Activated naive CD8-positive, alpha-beta T cell treated with anti-CD3 and anti-CD28 coated beads, Interleukin-2, amount 50 U/mL, for 16 hours (primary cell): ENCODE measurements around the gene FBXW2.

ENCODE experiments used
- DNase-seq: peaks from one replicate; pipeline ENCODE4 v3.0.0-alpha.2; 2020; ENCODE audit warnings: low read depth, low spot score

FBXW2 gene

DNA sequence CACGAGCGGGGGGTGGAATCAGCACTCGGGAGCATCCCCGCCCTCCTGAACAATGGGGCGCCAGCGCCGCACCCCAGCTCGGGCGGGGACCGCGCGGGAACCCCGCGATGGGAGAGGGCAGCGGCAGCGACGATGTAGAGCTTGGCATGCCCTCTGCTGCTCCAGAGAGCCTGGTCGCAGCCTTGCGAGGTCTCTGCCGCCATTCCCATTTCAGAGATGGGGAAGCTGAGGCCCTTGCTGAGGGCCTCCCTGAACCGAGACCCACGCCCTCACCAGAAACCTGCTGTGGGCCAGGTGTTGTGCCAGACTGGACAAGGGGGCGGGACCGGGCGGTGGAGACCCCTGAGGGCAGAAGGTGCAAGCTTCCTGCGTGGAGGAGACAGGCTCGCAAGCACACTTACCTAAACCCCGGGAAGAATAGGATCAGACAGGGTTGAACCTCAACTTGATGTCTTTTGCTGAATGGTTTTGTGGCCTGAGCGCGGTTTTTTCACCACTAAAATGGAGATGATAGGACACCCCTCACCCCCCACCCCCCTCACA lies 78.3 kb downstream of the FBXW2 start:
- DNase-seq = no peak

DNA sequence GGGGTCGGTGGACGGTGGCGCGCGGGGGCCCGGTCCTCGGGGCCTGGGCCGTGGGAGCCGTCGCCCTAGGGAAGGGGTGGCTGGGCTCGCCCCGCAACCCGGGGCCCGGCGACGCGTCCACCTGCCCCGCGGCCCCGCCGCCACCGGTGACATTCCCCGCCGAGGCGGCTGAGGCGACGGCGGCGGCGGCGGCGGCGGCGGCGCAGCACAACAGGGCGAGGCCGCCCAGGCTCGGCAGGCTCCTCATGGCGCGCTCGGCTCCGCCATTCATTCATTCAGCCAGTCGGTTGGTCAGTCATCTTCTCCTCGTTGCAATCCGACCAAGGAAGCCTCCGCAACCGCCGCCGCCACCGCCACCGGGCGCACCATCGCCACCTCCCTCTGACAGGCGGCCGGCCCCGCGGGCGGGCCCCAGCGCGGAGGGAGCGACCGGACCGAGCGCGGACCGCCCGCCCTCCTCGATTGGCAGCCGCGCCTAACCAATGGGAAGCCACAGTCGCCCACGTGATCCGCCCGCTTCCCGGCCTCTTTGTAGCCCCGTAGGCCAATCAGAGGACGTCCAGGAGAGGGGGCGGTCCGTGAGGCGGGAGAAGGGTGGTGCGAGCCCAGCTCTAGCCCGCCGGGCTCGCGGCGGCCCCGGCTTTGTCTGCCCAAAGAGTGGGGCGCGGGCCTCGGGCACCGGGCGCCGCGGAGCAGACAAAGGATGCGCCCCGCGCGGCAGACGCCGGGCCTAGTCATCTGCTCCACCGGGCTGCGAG lies 78.9 kb downstream of the FBXW2 start, which contains the start of gene MEGF9:
TSS of gene MEGF9 (minus strand) at position 383 of the 758 bp plus-strand sequence. CDS start at position 271, 112 bp downstream.
- peak; percentile 92 for DNase-seq

DNA sequence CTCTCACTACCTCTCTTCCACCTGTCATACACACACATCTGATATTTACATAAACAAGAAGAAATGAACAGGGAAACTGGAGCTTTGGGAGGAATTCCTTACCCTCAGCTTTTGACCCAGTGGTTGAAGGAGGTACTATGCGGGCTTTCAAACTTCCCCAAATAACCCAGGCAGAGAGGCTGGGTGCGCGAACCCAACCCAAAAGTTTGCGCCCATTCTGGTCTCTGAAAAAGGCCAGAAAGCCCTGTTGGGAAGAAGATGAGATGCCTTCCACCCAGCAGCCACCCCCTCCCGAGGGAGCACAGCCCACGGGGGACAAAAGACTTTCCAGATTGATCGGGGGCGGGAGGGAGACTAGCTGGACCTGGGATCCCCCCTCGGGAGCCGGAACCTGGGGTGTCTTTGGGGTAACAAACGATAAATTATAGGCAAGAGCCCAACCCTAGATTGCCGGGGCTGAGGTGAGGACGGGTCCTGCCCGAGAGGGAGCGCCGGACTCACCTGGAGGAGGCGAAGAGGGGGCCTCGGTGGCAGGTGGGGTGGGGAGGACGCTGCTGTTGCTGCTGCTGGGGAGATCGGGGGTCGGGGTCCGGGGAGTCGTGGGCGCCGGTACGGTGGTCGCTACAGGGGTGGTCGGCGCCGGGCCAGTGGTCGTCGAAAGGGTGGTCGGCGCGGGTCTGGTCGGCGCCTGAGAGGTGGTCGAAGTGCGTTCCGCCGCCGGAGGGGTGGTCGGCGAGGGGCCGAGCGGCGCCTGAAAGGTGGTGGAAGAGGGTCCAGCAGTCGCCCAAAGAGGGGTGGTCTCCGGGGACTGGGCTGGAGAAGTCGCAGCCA lies 79.7 kb downstream of the FBXW2 start:
- DNase-seq = no peak

DNA sequence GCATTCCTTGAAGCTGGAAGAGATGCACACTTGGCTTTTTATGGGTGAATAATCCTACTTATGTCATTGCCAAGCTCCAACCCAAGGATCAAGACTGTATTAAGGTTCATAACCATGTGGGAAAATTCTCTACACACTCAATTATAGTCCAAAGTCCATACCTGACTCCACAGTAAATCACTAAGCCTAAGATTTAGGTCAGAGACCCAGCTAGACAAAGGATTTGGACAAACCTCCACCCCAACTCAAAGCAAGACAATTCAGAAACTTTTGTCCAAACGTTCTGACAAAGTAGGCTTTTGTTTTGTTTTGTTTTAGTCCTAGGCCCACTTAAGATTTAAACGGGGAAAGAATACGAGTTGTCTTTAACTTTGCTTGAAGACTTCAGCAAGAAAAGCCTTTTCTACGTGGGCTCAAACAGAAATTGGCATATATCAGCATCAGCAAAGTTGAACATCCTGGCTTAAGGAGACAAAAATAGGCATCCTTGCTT lies 80.6 kb downstream of the FBXW2 start:
- DNase-seq = no peak

DNA sequence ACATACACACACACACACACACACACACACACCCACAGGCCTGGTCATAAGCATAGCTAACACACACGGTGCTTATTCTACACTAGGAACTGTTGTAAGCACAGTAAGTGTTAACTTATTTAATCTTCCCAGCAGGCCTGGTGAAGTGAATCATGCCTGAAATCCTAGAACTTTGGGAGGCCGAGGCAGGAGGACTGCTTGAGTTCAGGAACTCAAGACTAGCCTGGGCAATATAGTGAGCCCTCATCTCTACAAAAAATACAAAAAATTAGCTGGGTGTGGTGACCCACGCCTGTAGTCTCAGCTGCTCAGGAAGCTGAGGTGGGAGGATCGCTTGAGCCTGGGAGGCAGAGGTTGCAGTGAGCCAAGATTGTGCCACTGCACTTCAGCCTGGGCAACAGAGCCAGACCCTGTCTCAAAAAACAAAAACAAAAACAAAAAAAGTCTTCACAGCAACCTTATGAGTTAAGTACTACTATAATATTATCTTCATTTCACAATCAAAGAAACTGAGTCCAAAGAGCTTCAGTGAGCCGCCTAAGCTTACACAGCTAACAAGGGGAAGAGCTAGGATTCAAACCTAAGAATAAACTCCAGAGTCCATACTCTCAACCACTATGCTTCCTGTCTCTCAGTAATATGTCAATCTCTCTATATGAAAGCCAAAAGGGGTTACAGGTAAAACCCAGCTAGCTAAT lies 81.2 kb downstream of the FBXW2 start:
- no peak for DNase-seq

DNA sequence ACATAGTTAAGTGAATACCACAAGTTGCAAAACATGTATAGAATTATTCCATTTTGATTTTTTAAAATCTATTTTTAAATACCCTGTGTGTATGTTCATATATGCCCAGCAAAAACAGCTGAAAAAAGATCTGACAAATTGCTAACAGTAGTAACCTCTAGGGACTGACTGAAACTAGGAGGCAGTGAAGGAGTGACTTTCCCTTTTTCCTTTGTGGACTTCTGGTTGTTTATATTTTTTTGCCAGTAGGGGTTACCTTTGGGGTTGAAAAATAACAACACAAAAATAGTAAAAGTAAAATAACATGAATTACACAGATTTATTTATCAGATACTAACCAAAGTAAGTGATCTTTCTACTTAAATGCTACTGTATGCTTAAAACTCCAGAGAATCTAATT lies 81.9 kb downstream of the FBXW2 start:
- DNase-seq = no peak

DNA sequence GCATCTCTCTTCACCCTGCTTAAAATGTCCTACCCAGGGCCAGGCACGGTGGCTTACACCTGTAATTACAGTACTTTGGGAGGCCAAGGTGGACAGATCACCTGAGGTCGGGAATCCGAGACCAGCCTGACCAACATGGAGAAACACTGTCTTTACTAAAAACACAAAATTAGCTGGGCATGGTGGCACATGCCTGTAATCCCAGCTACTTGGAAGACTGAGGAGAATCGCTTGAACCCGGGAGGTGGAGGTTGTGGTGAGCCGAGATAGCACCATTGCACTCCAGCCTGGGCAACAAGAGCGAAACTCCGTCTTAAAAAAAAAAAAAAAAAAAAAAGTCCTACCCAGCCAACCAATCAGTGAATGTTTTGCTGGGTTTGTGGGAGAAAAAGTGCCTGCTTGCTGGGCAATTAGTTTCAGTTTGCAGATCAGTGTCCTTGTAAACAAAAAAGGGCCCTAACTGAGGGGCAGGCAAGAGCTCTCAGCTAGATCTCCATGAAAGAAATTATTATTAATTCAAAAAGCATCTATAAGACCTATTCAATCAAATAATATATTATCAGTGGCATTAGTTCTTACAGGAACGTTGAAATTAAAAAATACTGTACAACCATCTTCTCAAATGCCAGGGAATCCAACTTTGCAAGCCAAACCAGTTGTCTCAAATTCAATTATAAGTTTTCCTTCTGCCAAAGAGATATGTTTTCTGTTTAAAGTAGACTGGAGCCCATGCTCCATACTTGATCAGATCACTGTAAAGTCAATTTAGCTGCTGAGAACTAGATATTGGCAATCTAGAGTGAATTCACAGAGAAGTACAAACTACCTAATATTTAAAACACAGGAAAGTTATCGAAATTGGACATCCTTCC lies 82.9 kb downstream of the FBXW2 start:
- no peak for DNase-seq

DNA sequence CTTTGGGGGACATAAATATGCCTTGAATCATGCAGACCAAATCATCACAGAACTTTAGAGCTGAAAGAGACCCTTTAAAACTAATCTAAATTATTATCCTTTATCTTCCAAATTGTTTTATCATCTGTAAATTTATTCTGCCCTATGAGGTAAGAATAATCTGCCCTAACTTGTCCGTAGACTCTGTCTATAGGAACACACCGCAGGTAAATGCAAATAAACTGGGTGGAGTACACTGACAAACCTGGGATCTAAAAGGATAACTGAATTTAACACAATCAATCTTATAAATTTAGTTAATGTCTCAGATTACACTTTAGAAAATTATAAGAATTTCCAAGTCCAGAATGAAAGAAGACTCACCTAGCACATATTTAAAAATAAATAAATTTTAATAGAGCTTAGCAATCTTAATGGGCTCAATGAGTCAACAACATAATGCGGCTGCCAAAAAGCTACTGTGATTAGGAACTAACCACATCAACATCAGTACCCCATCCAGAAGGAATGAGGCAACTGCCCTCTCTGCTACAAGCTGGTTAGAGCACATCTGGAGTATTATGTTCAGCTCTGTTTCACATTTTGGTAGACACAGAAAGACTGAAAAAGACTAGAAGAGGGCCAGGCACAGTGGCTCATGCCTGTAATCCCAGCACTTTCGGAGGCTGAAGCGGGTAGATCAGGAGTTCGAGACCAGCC lies 84.5 kb downstream of the FBXW2 start:
- no peak for DNase-seq

DNA sequence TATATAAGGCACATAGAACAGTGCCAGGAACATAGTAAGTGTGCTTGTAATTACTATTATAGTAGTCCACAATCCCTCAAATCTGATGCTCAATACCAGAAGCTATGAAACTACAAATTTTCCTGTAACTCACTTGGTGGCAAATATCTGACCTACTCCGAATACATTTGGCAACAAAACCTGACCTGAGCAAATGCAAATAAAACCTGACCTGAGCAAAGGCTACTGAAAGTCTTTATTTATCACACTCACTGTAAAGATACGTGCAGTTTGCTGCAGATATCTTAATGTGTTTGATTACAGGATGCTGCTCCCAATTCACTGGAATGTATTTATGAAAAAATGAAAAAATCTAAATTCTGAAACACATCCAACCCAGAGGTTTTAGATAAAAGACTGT lies 86.0 kb downstream of the FBXW2 start:
- DNase-seq = no peak
